Dendritic cell treated with granulocyte-macrophage colony-stimulating factor and Interleukin-4, amounts not matched to agents 40 ng/mL and 50 ng/mL, for 4 days (primary cell): ENCODE measurements around the gene CYTH2.
A peak's percentile ranks its signal among the peaks of the same experiment; 100 is the strongest.

ENCODE experiments used
- H3K27ac Mint-ChIP-seq: one replicate; pipeline ENCODE4 v1.8.0; 2022; ENCODE audit warnings: mild to moderate bottlenecking, mixed read lengths
- H3K27me3 Mint-ChIP-seq: one replicate; pipeline ENCODE4 v1.8.0; 2022; ENCODE audit warnings: mild to moderate bottlenecking, mixed read lengths
- H3K36me3 Mint-ChIP-seq: one replicate; pipeline ENCODE4 v1.8.0; 2022; ENCODE audit warnings: low read depth, mixed read lengths
- H3K4me1 Mint-ChIP-seq: one replicate; pipeline ENCODE4 v1.8.0; 2022; ENCODE audit warnings: low read depth, mixed read lengths
- H3K4me3 Mint-ChIP-seq: one replicate; pipeline ENCODE4 v1.8.0; 2022; ENCODE audit warnings: mild to moderate bottlenecking, moderate library complexity, mixed read lengths
- H3K9me3 Mint-ChIP-seq: one replicate; pipeline ENCODE4 v1.8.0; 2022; ENCODE audit warnings: mixed read lengths
- intact Hi-C: fragments of 100-400 bp; cut with micrococcal nuclease; formaldehyde crosslinking; loops from one replicate; pipeline ENCODE4 v1.15.0; 2022

The CYTH2 gene

GRCh38 chr19:48445256-48445605, 23.9 kb upstream of the CYTH2 start:
- peaks cover 38% of the 10 kb centered on the region for H3K4me1 Mint-ChIP-seq
- intact Hi-C loops: loop anchor here (1.0 to 2.0 kb wide), 2 partner anchors 24 to 54 kb away; partner anchors contain the start of genes CYTH2 and KDELR1
- peaks cover 35% of the 10 kb centered on the region for H3K27me3 Mint-ChIP-seq
- peak overlapping the region; percentile 96 for H3K4me3 Mint-ChIP-seq
- H3K36me3 Mint-ChIP-seq: peaks cover 63% of the 10 kb centered on the region
- H3K27ac Mint-ChIP-seq: peak overlapping the region; percentile 98
- no peaks in the 10 kb centered on the region for H3K9me3 Mint-ChIP-seq

- no peaks in the 10 kb centered on the region for H3K9me3 Mint-ChIP-seq
- intact Hi-C loops: loop anchor here (1.0 to 2.0 kb wide), 2 partner anchors 23 to 55 kb away; partner anchors contain the start of genes CYTH2 and KDELR1
- H3K27me3 Mint-ChIP-seq: peaks cover 30% of the 10 kb centered on the region
- peaks cover 38% of the 10 kb centered on the region for H3K4me1 Mint-ChIP-seq
- H3K27ac Mint-ChIP-seq: peak within 1 kb of the TSS; percentile 98
- H3K36me3 Mint-ChIP-seq: peaks cover 69% of the 10 kb centered on the region
- H3K4me3 Mint-ChIP-seq: peak within 1 kb of the TSS; percentile 96
Observed at GRCh38 chr19:48445606-48446481, 23.3 kb upstream of the CYTH2 start, which contains the start of gene GRWD1. TSS of gene GRWD1 (plus strand) at chr19:48445983. CDS start at chr19:48446006, 23 bp downstream.

DNA sequence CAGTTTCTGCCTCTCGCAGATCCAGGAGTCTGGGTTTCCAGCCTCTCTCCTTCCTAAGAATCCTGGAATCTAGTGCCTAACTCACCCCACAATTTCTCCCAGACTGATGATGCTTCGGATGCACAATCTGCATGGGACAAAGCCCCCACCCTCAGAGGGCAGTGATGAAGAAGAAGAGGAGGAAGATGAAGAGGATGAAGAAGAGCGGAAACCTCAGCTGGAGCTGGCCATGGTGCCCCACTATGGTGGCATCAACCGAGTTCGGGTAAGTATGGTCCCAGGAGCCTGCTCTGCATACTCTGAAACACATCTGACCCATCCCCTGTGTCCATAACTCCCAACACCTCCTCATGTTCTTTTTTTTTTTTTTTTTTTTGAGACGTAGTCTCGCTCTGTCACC, 22.6 kb upstream of the CYTH2 start:
- Mint-ChIP-seq H3K4me1 (peaks cover 38% of the 10 kb centered on the region), H3K9me3 (no peaks in the 10 kb centered on the region), H3K27me3 (peaks cover 23% of the 10 kb centered on the region), H3K4me3 (peak overlapping the region; percentile 96), H3K36me3 (peaks cover 75% of the 10 kb centered on the region), H3K27ac (peak overlapping the region; percentile 98)
- intact Hi-C loops: no loop called here

- intact Hi-C loops: no loop called here
- Mint-ChIP-seq H3K27me3 (peaks cover 13% of the 10 kb centered on the region), H3K27ac (no peak overlapping the region), H3K4me3 (no peak overlapping the region), H3K36me3 (peaks cover 86% of the 10 kb centered on the region), H3K9me3 (no peaks in the 10 kb centered on the region), H3K4me1 (peaks cover 32% of the 10 kb centered on the region)
Observed at GRCh38 chr19:48448563-48448962, 20.6 kb upstream of the CYTH2 start.

GRCh38 chr19:48450441-48450840, 18.7 kb upstream of the CYTH2 start:
- peaks cover 99% of the 10 kb centered on the region for H3K36me3 Mint-ChIP-seq
- H3K27ac Mint-ChIP-seq: no peak overlapping the region
- intact Hi-C loops: no loop called here
- H3K9me3 Mint-ChIP-seq: no peaks in the 10 kb centered on the region
- H3K4me1 Mint-ChIP-seq: peaks cover 26% of the 10 kb centered on the region
- H3K27me3 Mint-ChIP-seq: no peaks in the 10 kb centered on the region
- no peak overlapping the region for H3K4me3 Mint-ChIP-seq

DNA sequence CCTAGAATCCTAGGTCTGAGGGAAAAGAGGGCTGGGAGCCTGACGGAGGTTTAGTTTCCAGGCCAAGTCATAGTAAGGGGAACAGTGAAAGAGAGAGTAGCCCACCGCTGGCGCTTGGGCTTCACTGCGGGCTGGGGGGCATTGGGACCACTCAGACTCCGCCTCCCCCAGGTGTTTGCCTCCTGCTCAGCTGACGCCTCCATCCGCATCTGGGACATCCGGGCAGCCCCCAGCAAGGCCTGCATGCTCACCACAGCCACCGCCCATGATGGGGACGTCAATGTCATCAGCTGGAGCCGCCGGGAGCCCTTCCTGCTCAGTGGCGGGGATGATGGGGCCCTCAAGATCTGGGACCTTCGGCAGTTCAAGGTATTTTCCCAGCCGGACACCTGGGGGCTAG, 18.3 kb upstream of the CYTH2 start:
- Mint-ChIP-seq H3K4me1 (peaks cover 30% of the 10 kb centered on the region), H3K4me3 (no peak overlapping the region), H3K27ac (no peak overlapping the region), H3K27me3 (no peaks in the 10 kb centered on the region), H3K9me3 (no peaks in the 10 kb centered on the region), H3K36me3 (peaks cover 100% of the 10 kb centered on the region)
- intact Hi-C loops: no loop called here

- intact Hi-C loops: no loop called here
- H3K27me3 Mint-ChIP-seq: no peaks in the 10 kb centered on the region
- peaks cover 26% of the 10 kb centered on the region for H3K4me1 Mint-ChIP-seq
- H3K9me3 Mint-ChIP-seq: no peaks in the 10 kb centered on the region
- no peak overlapping the region for H3K27ac Mint-ChIP-seq
- peaks cover 100% of the 10 kb centered on the region for H3K36me3 Mint-ChIP-seq
- no peak overlapping the region for H3K4me3 Mint-ChIP-seq
Observed at GRCh38 chr19:48451624-48452023, 17.5 kb upstream of the CYTH2 start.

- H3K4me3 Mint-ChIP-seq: no peak overlapping the region
- H3K36me3 Mint-ChIP-seq: peaks cover 100% of the 10 kb centered on the region
- H3K27me3 Mint-ChIP-seq: no peaks in the 10 kb centered on the region
- no peaks in the 10 kb centered on the region for H3K9me3 Mint-ChIP-seq
- intact Hi-C loops: no loop called here
- no peak overlapping the region for H3K27ac Mint-ChIP-seq
- H3K4me1 Mint-ChIP-seq: peaks cover 25% of the 10 kb centered on the region
Observed at GRCh38 chr19:48452289-48453190, 16.6 kb upstream of the CYTH2 start.

GRCh38 chr19:48454150-48454730, 14.9 kb upstream of the CYTH2 start:
- Mint-ChIP-seq H3K9me3 (no peaks in the 10 kb centered on the region), H3K36me3 (peaks cover 91% of the 10 kb centered on the region), H3K4me1 (peaks cover 16% of the 10 kb centered on the region), H3K4me3 (no peak overlapping the region), H3K27me3 (no peaks in the 10 kb centered on the region), H3K27ac (no peak overlapping the region)
- intact Hi-C loops: no loop called here

- Mint-ChIP-seq H3K36me3 (peaks cover 80% of the 10 kb centered on the region), H3K9me3 (no peaks in the 10 kb centered on the region), H3K4me1 (peaks cover 16% of the 10 kb centered on the region), H3K27ac (no peak within 1 kb of the TSS), H3K4me3 (no peak within 1 kb of the TSS), H3K27me3 (no peaks in the 10 kb centered on the region)
- intact Hi-C loops: no loop called here
Observed at GRCh38 chr19:48455171-48455907, 13.8 kb upstream of the CYTH2 start, which contains the start of gene KCNJ14. TSS of gene KCNJ14 (plus strand) at chr19:48455574. CDS start at chr19:48461725, 6,151 bp downstream.

GRCh38 chr19:48455908-48456562, 13.1 kb upstream of the CYTH2 start:
- peaks cover 73% of the 10 kb centered on the region for H3K36me3 Mint-ChIP-seq
- no peaks in the 10 kb centered on the region for H3K27me3 Mint-ChIP-seq
- H3K27ac Mint-ChIP-seq: no peak overlapping the region
- intact Hi-C loops: no loop called here
- no peaks in the 10 kb centered on the region for H3K9me3 Mint-ChIP-seq
- no peak overlapping the region for H3K4me3 Mint-ChIP-seq
- peaks cover 16% of the 10 kb centered on the region for H3K4me1 Mint-ChIP-seq

DNA sequence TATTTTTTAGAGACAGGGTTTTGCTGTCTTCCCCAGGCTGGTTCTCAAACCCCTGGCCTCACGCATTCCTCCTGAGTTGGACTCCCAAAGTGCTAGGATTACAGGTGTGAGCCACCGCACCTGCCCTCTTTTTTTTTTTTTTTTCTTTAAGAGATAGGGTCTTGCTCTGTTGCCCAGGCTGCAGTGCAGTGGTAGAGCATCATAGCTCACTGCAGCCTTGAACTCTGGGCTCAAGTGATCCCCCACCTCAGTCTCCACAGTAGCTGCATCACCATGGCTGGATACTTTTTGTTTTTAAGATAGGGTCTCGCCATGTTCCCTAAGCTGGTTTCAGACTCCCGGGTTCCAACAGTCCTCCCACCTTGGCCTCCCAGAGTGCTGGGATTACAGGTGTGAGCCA, 12.3 kb upstream of the CYTH2 start:
- H3K9me3 Mint-ChIP-seq: no peaks in the 10 kb centered on the region
- H3K36me3 Mint-ChIP-seq: peaks cover 68% of the 10 kb centered on the region
- no peak overlapping the region for H3K27ac Mint-ChIP-seq

DNA sequence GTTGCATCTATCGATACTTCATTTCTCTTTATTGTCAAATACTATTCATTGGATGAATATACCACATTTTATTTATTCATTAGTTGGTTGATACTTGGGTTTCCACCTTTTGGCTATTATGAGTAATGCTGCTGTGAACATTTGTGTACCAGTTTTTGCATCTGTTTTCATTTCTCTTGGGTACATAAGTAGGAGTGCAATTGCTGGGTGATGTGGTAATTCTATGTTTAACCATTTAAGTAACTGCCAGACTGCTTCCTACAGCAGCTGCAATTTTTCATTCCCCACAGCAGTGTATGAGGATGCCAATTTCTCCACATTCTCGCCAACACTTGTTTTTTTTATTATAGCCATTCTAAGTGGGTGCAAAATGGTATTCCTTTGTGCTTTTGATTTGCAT, 11.2 kb upstream of the CYTH2 start:
- H3K36me3 Mint-ChIP-seq: peaks cover 64% of the 10 kb centered on the region
- H3K4me1 Mint-ChIP-seq: peaks cover 16% of the 10 kb centered on the region
- H3K27ac Mint-ChIP-seq: no peak overlapping the region
- no peak overlapping the region for H3K4me3 Mint-ChIP-seq
- intact Hi-C loops: no loop called here
- no peaks in the 10 kb centered on the region for H3K27me3 Mint-ChIP-seq
- H3K9me3 Mint-ChIP-seq: no peaks in the 10 kb centered on the region

More for the DNA sequence above, 12.3 kb upstream of the CYTH2 start:
- H3K4me1 Mint-ChIP-seq: peaks cover 16% of the 10 kb centered on the region
- H3K27me3 Mint-ChIP-seq: no peaks in the 10 kb centered on the region
- no peak overlapping the region for H3K4me3 Mint-ChIP-seq
- intact Hi-C loops: no loop called here
